Ascending aorta (tissue), 2 donors: ENCODE results near the gene RPN1. TPM values are rescaled to one million over a fixed set of nuclear protein-coding genes. Genes with fewer than 3 reads are reported as not detected.

Experiments
- DNase-seq, 2 donors: peaks; one replicate each; pipeline ENCODE4 v3.0.0-alpha.2; 2019; ENCODE audit warnings: low spot score in 2 of 2
- H3K27ac ChIP-seq, 2 donors: fragments of 200-600 bp; sonication (generic); one replicate each; pipeline ENCODE4 v1.5.1; 2016 to 2017; ENCODE audit warnings: mild to moderate bottlenecking in 1 of 2
- H3K27me3 ChIP-seq: fragments of 200-600 bp; sonication (generic); one replicate; pipeline ENCODE4 v1.5.1; 2017
- H3K36me3 ChIP-seq, 2 donors: fragments of 200-600 bp; sonication (generic); one replicate each; pipeline ENCODE4 v1.5.1; 2016
- H3K4me1 ChIP-seq, 2 donors: fragments of 200-600 bp; sonication (generic); one replicate each; pipeline ENCODE4 v1.5.1; 2016 to 2017; ENCODE audit warnings: mild to moderate bottlenecking in 1 of 2
- H3K4me3 ChIP-seq, 2 donors: fragments of 200-600 bp; sonication (generic); one replicate each; pipeline ENCODE4 v1.5.1; 2016 to 2017; ENCODE audit warnings: mild to moderate bottlenecking in 1 of 2
- H3K9me3 ChIP-seq, 2 donors: fragments of 200-600 bp; sonication (generic); one replicate each; pipeline ENCODE4 v1.5.1; 2016
- intact Hi-C: fragments of 100-400 bp; cut with DNase I; formaldehyde crosslinking; loops from one replicate; pipeline ENCODE4 v1.15.1; 2023
- total RNA-seq: library from RNA; depleted of rRNA; stranded (reverse); fragments of >200 nt; gene quantifications from one replicate; pipeline ENCODE4 v1.1.0, GENCODE V29; 2016
- TF ChIP-seq, protein P1 (sequence below), 3 experiments: fragments of 200-600 bp in 2 of 3; fragments of 450-650 bp in 1 of 3; sonication (generic) in 2 of 3; IDR thresholded peaks; one replicate each; pipeline ENCODE4 v1.5.1; 2016 to 2019; ENCODE audit warnings: antibody characterized with exemption in 3 of 3, mild to moderate bottlenecking in 1 of 3, moderate library complexity in 1 of 3

RPN1 gene
- total RNA-seq: 226 TPM

DNA sequence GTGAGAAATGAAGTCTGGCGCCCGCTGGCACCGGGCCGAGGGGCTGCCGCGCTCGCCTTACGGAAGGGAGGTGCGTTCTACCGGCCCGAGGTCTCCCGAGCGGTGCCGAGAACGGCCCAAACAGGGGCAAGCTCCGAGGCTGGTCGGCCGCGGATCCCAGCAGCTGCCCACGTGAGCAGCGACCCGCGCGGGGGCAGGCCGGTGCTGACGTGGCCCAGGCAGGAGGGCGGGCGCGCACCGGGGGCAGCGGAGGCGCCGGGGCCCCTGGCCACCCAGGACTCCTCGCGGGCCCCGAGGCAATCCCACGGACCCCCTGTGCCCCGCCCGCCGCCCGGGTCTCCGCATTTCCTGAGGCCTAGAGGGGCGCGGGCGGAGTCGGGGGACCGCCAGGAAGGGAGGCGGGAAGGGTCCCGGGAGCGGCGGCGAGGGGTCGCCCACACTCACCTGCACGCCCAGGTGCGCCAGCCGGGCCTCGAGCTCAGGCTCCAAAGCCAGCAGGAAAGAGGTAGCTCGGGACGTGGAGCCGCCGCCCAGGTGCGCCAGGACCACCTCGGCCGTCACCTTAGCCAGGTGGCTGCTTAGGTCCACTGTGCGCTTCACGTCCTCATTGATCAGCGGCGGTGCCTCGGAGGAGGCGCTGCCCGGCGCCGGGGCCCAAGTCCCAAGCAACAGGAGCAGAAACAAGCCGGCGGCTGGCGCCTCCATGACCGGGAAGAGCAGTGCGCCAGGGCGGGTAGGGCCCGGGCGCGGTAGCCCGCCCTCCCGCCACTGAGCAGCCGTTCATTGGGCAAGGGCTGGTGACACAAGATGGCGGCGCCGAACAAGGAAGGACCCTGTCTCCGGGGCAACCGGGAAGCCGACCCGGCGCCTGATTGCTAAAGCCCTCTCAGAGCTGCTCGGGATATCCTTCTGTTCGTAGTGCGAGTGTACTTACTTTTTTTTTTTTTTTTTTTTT is at the start of gene RPN1:
Gene RPN1, minus strand, starts transcription at position 723 of the 955 bp plus-strand sequence. Its CDS starts 18 bp downstream, at position 705.
- Histone ChIP-seq H3K36me3 (no peaks in the 10 kb centered on the region), H3K27ac (peak within 1 kb of the TSS; percentile 96 to 99), H3K4me3 (peak within 1 kb of the TSS; percentile 99 to 100), H3K9me3 (no peaks in the 10 kb centered on the region), H3K4me1 (peaks cover 0 to 10% of the 10 kb centered on the region in 2 donors), H3K27me3 (no peaks in the 10 kb centered on the region)
- peak; percentile 87 to 98 for DNase-seq
- TF ChIP-seq, protein P1, sequence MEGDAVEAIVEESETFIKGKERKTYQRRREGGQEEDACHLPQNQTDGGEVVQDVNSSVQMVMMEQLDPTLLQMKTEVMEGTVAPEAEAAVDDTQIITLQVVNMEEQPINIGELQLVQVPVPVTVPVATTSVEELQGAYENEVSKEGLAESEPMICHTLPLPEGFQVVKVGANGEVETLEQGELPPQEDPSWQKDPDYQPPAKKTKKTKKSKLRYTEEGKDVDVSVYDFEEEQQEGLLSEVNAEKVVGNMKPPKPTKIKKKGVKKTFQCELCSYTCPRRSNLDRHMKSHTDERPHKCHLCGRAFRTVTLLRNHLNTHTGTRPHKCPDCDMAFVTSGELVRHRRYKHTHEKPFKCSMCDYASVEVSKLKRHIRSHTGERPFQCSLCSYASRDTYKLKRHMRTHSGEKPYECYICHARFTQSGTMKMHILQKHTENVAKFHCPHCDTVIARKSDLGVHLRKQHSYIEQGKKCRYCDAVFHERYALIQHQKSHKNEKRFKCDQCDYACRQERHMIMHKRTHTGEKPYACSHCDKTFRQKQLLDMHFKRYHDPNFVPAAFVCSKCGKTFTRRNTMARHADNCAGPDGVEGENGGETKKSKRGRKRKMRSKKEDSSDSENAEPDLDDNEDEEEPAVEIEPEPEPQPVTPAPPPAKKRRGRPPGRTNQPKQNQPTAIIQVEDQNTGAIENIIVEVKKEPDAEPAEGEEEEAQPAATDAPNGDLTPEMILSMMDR (IDR thresholded peaks at IDR 0.05): no peak
- intact Hi-C loops: loop anchor here (1.0 kb wide), 4 partner anchors 30 to 229 kb away; partner anchors contain the start of genes ACAD9 and RAB7A

GRCh38 chr3:128698211-128699047 is 47.8 kb upstream of the RPN1 start:
- TF ChIP-seq, protein P1 (IDR thresholded peaks at IDR 0.05): no peak
- intact Hi-C loops: no loop called here
- Histone ChIP-seq H3K4me3 (peak overlapping the region; percentile 66 to 68), H3K36me3 (no peaks in the 10 kb centered on the region), H3K27ac (peak overlapping the region; percentile 66 to 92), H3K4me1 (no peaks in the 10 kb centered on the region), H3K9me3 (no peaks in the 10 kb centered on the region), H3K27me3 (no peaks in the 10 kb centered on the region)
- DNase-seq: no peak

DNA sequence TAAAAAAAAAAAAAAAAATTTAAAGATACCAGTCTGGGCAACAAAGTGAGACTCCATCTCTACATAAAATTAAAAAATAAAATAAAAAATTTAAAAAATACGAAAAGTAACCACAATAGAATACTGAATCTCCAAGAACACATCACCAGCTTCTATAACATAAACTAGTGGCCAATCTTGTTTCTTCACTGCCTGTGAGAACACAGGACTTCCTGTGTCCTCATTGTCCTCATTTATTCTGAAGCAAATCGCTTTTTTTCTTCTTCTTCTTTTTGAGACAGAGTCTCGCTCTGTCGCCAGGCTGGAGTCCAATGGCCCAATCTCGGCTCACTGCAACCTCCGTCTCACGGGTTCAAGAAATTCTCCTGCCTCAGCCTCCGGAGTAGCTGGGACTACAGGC is 46.7 kb upstream of the RPN1 start:
- Histone ChIP-seq H3K9me3 (no peaks in the 10 kb centered on the region), H3K4me1 (no peaks in the 10 kb centered on the region), H3K36me3 (no peaks in the 10 kb centered on the region), H3K27me3 (no peaks in the 10 kb centered on the region), H3K27ac (no peak overlapping the region), H3K4me3 (no peak overlapping the region)
- DNase-seq: no peak
- intact Hi-C loops: no loop called here
- TF ChIP-seq, protein P1 (IDR thresholded peaks at IDR 0.05): no peak

- Histone ChIP-seq H3K4me3 (no peak overlapping the region), H3K4me1 (no peaks in the 10 kb centered on the region), H3K27ac (no peak overlapping the region), H3K27me3 (no peaks in the 10 kb centered on the region), H3K9me3 (no peaks in the 10 kb centered on the region), H3K36me3 (no peaks in the 10 kb centered on the region)
- intact Hi-C loops: no loop called here
- DNase-seq: no peak
- TF ChIP-seq, protein P1 (IDR thresholded peaks at IDR 0.05): no peak
Measured at GRCh38 chr3:128693696-128694095, 43.1 kb upstream of the RPN1 start.

- Histone ChIP-seq H3K4me3 (no peak overlapping the region), H3K36me3 (no peaks in the 10 kb centered on the region), H3K9me3 (no peaks in the 10 kb centered on the region), H3K27me3 (no peaks in the 10 kb centered on the region), H3K27ac (no peak overlapping the region), H3K4me1 (no peaks in the 10 kb centered on the region)
- TF ChIP-seq, protein P1 (IDR thresholded peaks at IDR 0.05): no peak
- intact Hi-C loops: no loop called here
- no peak for DNase-seq
Measured at GRCh38 chr3:128689060-128689459, 38.4 kb upstream of the RPN1 start.
